Esophagus muscularis mucosa (tissue), 4 donors: ENCODE results near the gene CAMK2G. TPM values are rescaled to one million over a fixed set of nuclear protein-coding genes. Genes with fewer than 3 reads are reported as not detected.
"Not testable (repeated sequence)": the region's sequence is repeated elsewhere in the genome, so short reads cannot be mapped to it uniquely, and the experiment has no call there.

Experiments used
- DNase-seq: peaks from one replicate; pipeline ENCODE4 v3.0.0-alpha.2; 2017; ENCODE audit errors: extremely low spot score
- H3K27ac ChIP-seq, 4 donors: fragments of 200-600 bp; sonication (generic); replicated peaks in 1 of 4; 1 replicate in 3 of 4; 2 replicates in 1 of 4; pipeline ENCODE4 v1.5.1; 2016 to 2019; ENCODE audit warnings: mild to moderate bottlenecking in 1 of 4
- H3K27me3 ChIP-seq, 4 donors: fragments of 200-600 bp; sonication (generic); one replicate each; pipeline versions ENCODE4 v1.5.1 to v1.6.0; 2016 to 2019
- H3K36me3 ChIP-seq, 4 donors: fragments of 200-600 bp; sonication (generic); one replicate each; pipeline ENCODE4 v1.5.1; 2016 to 2019
- H3K4me1 ChIP-seq, 4 donors: fragments of 200-600 bp; sonication (generic); one replicate each; pipeline ENCODE4 v1.5.1; 2016 to 2019
- H3K4me3 ChIP-seq, 4 donors: fragments of 200-600 bp; sonication (generic); 1 replicate in 2 of 4; 2 replicates in 2 of 4; pipeline ENCODE4 v1.5.1; 2016 to 2019; ENCODE audit warnings: mild to moderate bottlenecking in 4 of 4, moderate library complexity in 1 of 4
- H3K9me3 ChIP-seq, 4 donors: fragments of 200-600 bp; sonication (generic); 1 replicate in 3 of 4; 2 replicates in 1 of 4; pipeline ENCODE4 v1.5.1; 2016 to 2019
- CTCF ChIP-seq, 3 experiments: fragments of 200-600 bp in 2 of 3; fragments of 450-650 bp in 1 of 3; sonication (generic) in 2 of 3; IDR thresholded peaks; one replicate each; pipeline ENCODE4 v1.5.1; 2017 to 2019; ENCODE audit warnings: antibody characterized with exemption in 3 of 3, mild to moderate bottlenecking in 2 of 3, moderate library complexity in 1 of 3
- EP300 ChIP-seq: sonication (generic); formaldehyde crosslinking; IDR thresholded peaks from one replicate; pipeline ENCODE4 v1.6.1; 2017; ENCODE audit warnings: antibody characterized with exemption
- POLR2A ChIP-seq: fragments of 450-650 bp; IDR thresholded peaks from one replicate; pipeline ENCODE4 v1.6.1; 2017; ENCODE audit warnings: antibody characterized with exemption, moderate library complexity, mild to moderate bottlenecking, low read depth
- POLR2AphosphoS5 ChIP-seq, 2 donors: sonication (generic); formaldehyde crosslinking; IDR thresholded peaks; one replicate each; pipeline ENCODE4 v1.6.1; 2017; ENCODE audit warnings: antibody characterized with exemption in 2 of 2
- WGBS: methylation state at CpG from one replicate; pipeline ENCODE4 v1.1.5; 2018; 5-methylcytosine and 5-hydroxymethylcytosine counted together
- intact Hi-C: fragments of 100-400 bp; cut with DNase I; formaldehyde crosslinking; loops from one replicate; pipeline ENCODE4 v1.15.1; 2023
- total RNA-seq, 4 donors: library from RNA; depleted of rRNA; stranded (reverse); fragments of >200 nt; gene quantifications; one replicate each; pipeline versions ENCODE4 v1.1.0 to v1.2.1, GENCODE V29; 2016

Gene CAMK2G
- total RNA-seq, 4 donors from 2014 or later: 96.4 to 201 (median 159) TPM

GRCh38 chr10:73890261-73890660, 15.9 kb upstream of the CAMK2G start:
- WGBS: 94% methylated on average over 5 of the region's 5 CpGs
- no peak overlapping the region for H3K27ac ChIP-seq
- intact Hi-C loops: no loop called here

DNA sequence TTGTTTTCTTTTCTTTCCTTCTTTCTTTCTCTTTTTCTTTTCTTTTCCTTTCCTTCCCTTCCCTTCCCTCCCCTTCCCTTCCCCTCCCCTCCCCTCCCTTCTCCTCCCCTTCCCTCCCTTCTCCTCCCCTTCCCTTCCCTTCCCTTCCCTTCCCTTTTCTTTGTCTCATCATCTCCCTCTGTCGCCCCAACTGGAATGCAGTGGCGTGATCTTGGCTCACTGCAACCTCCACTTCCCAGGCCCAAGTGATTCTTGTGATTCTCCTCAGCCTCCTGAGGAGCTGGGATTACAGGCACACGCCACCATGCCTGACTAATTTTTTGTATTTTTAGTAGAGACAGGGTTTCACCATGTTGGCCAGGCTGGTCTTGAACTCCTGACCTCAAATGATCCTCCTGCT, 15.1 kb upstream of the CAMK2G start:
- DNase-seq, H3K27me3 ChIP-seq, H3K9me3 ChIP-seq, H3K36me3 ChIP-seq, H3K4me3 ChIP-seq: not testable (repeated sequence)
- Histone ChIP-seq H3K27ac (peak overlapping the region in 2 of 4 donors; percentile 82 to 85), H3K4me1 (peaks cover 32 to 35% (median 34%) of the 10 kb centered on the region in 4 donors)
- 75% methylated on average over 3 of the region's 3 CpGs for WGBS
- intact Hi-C loops: loop anchor here (5.0 to 10.0 kb wide), 2 partner anchors 193 to 345 kb away; no protein-coding TSS in a partner anchor

More at GRCh38 chr10:73890261-73890660, 15.9 kb upstream of the CAMK2G start:
- no peaks in the 10 kb centered on the region for H3K27me3 ChIP-seq
- H3K36me3 ChIP-seq: no peaks in the 10 kb centered on the region
- H3K4me1 ChIP-seq: peaks cover 32 to 35% (median 34%) of the 10 kb centered on the region in 4 donors
- no peak overlapping the region for H3K4me3 ChIP-seq
- no peak for TF ChIP-seq CTCF (IDR thresholded peaks at IDR 0.05)
- no peak for TF ChIP-seq EP300
- no peak for TF ChIP-seq POLR2AphosphoS5 (IDR thresholded peaks at IDR 0.05)
- no peak for TF ChIP-seq POLR2A
- DNase-seq: no peak
- no peaks in the 10 kb centered on the region for H3K9me3 ChIP-seq

GRCh38 chr10:73889014-73889413, 14.7 kb upstream of the CAMK2G start:
- peak overlapping the region; percentile 82 to 87 (median 85) for H3K27ac ChIP-seq
- no peak overlapping the region for H3K4me3 ChIP-seq
- DNase-seq: no peak
- no peaks in the 10 kb centered on the region for H3K27me3 ChIP-seq
- no peak for TF ChIP-seq POLR2AphosphoS5 (IDR thresholded peaks at IDR 0.05)
- TF ChIP-seq POLR2A: no peak
- no peak for TF ChIP-seq EP300
- no peak for TF ChIP-seq CTCF (IDR thresholded peaks at IDR 0.05)
- no peaks in the 10 kb centered on the region for H3K9me3 ChIP-seq
- H3K36me3 ChIP-seq: no peaks in the 10 kb centered on the region
- intact Hi-C loops: loop anchor here (5.0 to 10.0 kb wide), 2 partner anchors 193 to 346 kb away; no protein-coding TSS in a partner anchor
- WGBS: 53% methylated on average over 5 of the region's 7 CpGs
- H3K4me1 ChIP-seq: peaks cover 32 to 35% (median 34%) of the 10 kb centered on the region in 4 donors

DNA sequence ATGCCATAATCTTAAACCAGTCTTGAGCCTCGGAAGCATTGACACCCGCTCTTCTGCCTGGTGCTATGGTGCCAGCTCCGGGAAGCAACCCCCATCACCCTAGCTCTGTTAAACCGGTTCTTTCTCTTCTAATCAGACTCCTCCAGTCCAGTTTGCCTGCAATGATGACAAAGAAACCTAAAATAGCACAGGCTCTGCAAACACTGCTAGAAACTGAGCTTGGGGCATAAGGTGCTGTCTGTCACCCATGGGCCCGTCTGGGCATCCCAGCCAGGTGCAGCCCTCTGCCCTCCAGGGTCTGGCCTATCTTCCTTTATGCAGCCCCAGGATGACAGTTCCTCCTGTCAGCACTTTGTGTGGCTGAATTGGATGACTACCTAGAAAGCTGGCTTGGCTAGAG, 14.2 kb upstream of the CAMK2G start:
- H3K9me3 ChIP-seq: no peaks in the 10 kb centered on the region
- peaks cover 32 to 35% (median 34%) of the 10 kb centered on the region in 4 donors for H3K4me1 ChIP-seq
- no peaks in the 10 kb centered on the region for H3K27me3 ChIP-seq
- no peak overlapping the region for H3K4me3 ChIP-seq
- no peak for TF ChIP-seq POLR2AphosphoS5 (IDR thresholded peaks at IDR 0.05)
- no peak for TF ChIP-seq EP300
- TF ChIP-seq CTCF (IDR thresholded peaks at IDR 0.05): no peak
- TF ChIP-seq POLR2A: no peak
- peak overlapping the region; percentile 82 to 87 (median 85) for H3K27ac ChIP-seq
- no peak for DNase-seq
- intact Hi-C loops: loop anchor here (5.0 to 10.0 kb wide), 2 partner anchors 194 to 346 kb away; no protein-coding TSS in a partner anchor
- H3K36me3 ChIP-seq: no peaks in the 10 kb centered on the region
- 43% methylated on average over 5 of the region's 5 CpGs for WGBS

- H3K9me3 ChIP-seq: no peaks in the 10 kb centered on the region
- H3K36me3 ChIP-seq: no peaks in the 10 kb centered on the region
- peak overlapping the region; percentile 82 to 87 (median 85) for H3K27ac ChIP-seq
- H3K27me3 ChIP-seq: no peaks in the 10 kb centered on the region
- DNase-seq: peak; percentile 93
- intact Hi-C loops: loop anchor here (5.0 to 10.0 kb wide), 2 partner anchors 195 to 347 kb away; no protein-coding TSS in a partner anchor
- 34% methylated on average over 4 of the region's 12 CpGs for WGBS
- H3K4me3 ChIP-seq: peak overlapping the region in 2 of 4 donors; percentile 24 to 31
- TF ChIP-seq POLR2AphosphoS5 (IDR thresholded peaks at IDR 0.05) (peak in 1 of 2 donors; percentile 65), EP300 (no peak)
- H3K4me1 ChIP-seq: peaks cover 32 to 35% (median 34%) of the 10 kb centered on the region in 4 donors
These were observed 13.1 kb upstream of the CAMK2G start for GRCh38 chr10:73887294-73888039.
